Hematopoietic multipotent progenitor cell treated with erythropoietin and hydrocortisone succinate and interleukin-3 and kit ligand, for 15 days (in vitro differentiated cells): Measurements from ENCODE around the gene FGFR3.

Experiments
- DNase-seq: peaks from one replicate; pipeline ENCODE4 v3.0.0-alpha.2; 2015; ENCODE audit warnings: low spot score

Gene FGFR3

GRCh38 chr4:1770791-1771231, 22.3 kb upstream of the FGFR3 start:
- DNase-seq, result no peak

- DNase-seq, result no peak
Observed at GRCh38 chr4:1771555-1772305, 21.4 kb upstream of the FGFR3 start.

GRCh38 chr4:1772853-1773538, 20.1 kb upstream of the FGFR3 start:
- DNase-seq, result no peak

GRCh38 chr4:1773754-1774153, 19.3 kb upstream of the FGFR3 start:
- no peak for DNase-seq

GRCh38 chr4:1775731-1776500, 17.2 kb upstream of the FGFR3 start:
- no peak for DNase-seq

- no peak for DNase-seq
Observed at GRCh38 chr4:1776521-1777161, 16.5 kb upstream of the FGFR3 start.

GRCh38 chr4:1777822-1778641, 15.1 kb upstream of the FGFR3 start:
- peak; percentile 50 for DNase-seq

- DNase-seq, result no peak
Observed at GRCh38 chr4:1778642-1779392, 14.3 kb upstream of the FGFR3 start.

GRCh38 chr4:1779588-1780382, 13.3 kb upstream of the FGFR3 start:
- DNase-seq, result no peak

GRCh38 chr4:1780435-1780834, 12.7 kb upstream of the FGFR3 start:
- DNase-seq, result no peak

GRCh38 chr4:1783015-1783414, 10.1 kb upstream of the FGFR3 start:
- no peak for DNase-seq

- no peak for DNase-seq
Observed at GRCh38 chr4:1783970-1784369, 9.1 kb upstream of the FGFR3 start.

GRCh38 chr4:1784395-1784788, 8.7 kb upstream of the FGFR3 start:
- DNase-seq, result no peak

- peak; percentile 70 for DNase-seq
Observed at GRCh38 chr4:1784789-1785591, 8.1 kb upstream of the FGFR3 start.

- DNase-seq, result no peak
Observed at GRCh38 chr4:1785592-1785991, 7.5 kb upstream of the FGFR3 start.

GRCh38 chr4:1786544-1787362, 6.3 kb upstream of the FGFR3 start:
- no peak for DNase-seq

GRCh38 chr4:1787411-1788077, 5.5 kb upstream of the FGFR3 start:
- DNase-seq, result no peak
